ENCODE measurements around the gene KLHL11.

KLHL11 gene

DNA sequence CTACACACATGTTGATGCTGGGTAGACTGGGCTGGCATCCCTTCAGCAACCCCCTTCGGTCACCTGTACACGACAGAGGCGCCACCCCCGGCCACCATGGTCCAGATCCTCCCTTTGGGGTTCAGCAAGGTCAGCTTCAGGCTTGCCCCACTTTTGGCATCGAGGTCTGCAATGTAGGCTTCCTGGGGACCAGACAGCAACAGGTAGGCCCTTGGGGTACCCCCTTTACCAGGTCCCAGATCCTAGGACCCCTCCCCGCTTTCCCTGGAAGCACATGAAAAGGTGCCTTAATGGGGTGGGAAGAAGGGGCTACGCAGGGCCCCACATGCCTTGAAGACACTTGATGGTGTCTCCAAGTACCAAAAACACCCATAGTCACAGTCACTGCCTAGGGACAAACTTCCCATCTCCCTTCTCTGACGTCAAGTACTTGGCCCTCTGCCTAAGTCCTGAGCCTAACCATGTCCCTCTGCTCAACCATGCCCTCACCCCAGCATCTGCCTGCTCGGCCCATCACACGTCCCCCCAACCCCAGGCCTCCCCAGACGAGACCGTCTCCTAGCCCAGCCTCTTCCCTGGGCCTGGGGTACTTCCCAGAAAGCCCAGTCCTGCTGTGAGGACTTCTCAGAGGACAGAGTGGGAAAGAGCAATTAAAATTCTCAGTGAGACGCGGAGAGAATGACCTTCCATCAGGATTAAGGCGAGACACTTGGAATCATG lies 41.4 kb upstream of the KLHL11 start:
- Histone ChIP-seq H3K79me2 (ENCODE audit: control insufficient read depth, insufficient read depth, low read length, unreplicated experiment) (peaks cover 16% of the 10 kb centered on the region), H3K36me3 (ENCODE audit: insufficient read depth, low read length) (peaks cover 53% of the 10 kb centered on the region), H3K27me3 (ENCODE audit: insufficient read depth, low read length) (no peaks in the 10 kb centered on the region)

DNA sequence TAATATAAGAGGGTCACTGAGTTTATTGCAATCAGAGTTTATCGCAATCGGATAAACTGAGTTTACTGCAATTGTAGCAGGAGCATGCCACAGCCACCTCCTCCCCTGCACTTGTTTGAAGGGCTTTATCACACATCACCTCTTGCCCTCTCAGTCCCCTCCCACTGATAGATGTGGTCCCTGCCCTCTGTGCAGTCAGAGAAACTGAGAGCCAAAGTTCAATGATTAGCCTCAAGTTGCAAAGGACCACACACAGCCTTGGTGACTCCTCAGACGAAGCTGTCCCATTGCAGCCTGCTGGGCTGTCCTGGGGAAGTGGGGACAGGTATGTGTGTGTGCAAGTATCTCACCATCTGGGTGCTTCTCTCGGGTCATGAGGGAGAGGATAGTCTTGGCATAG lies 39.9 kb upstream of the KLHL11 start:
- no peak overlapping the region for H3K27ac ChIP-seq (ENCODE audit: low read depth, low read length)
- peaks cover 36% of the 10 kb centered on the region for H3K4me1 ChIP-seq (ENCODE audit: control insufficient read depth, insufficient read depth, low read length, unreplicated experiment)
- no peaks in the 10 kb centered on the region for H3K27me3 ChIP-seq (ENCODE audit: insufficient read depth, low read length)
- H3K4me3 ChIP-seq (ENCODE audit: low read depth, low read length): no peak overlapping the region
- H2AFZ ChIP-seq (ENCODE audit: low read length, unreplicated experiment): no peak overlapping the region
- H3K79me2 ChIP-seq (ENCODE audit: control insufficient read depth, insufficient read depth, low read length, unreplicated experiment): peaks cover 16% of the 10 kb centered on the region
- peaks cover 57% of the 10 kb centered on the region for H3K36me3 ChIP-seq (ENCODE audit: insufficient read depth, low read length)

More for the DNA sequence above, 41.4 kb upstream of the KLHL11 start:
- Histone ChIP-seq H3K27ac (ENCODE audit: low read depth, low read length) (peak overlapping the region; percentile 94), H2AFZ (ENCODE audit: low read length, unreplicated experiment) (no peak overlapping the region), H3K4me3 (ENCODE audit: low read depth, low read length) (no peak overlapping the region), H3K4me1 (ENCODE audit: control insufficient read depth, insufficient read depth, low read length, unreplicated experiment) (peaks cover 48% of the 10 kb centered on the region)

DNA sequence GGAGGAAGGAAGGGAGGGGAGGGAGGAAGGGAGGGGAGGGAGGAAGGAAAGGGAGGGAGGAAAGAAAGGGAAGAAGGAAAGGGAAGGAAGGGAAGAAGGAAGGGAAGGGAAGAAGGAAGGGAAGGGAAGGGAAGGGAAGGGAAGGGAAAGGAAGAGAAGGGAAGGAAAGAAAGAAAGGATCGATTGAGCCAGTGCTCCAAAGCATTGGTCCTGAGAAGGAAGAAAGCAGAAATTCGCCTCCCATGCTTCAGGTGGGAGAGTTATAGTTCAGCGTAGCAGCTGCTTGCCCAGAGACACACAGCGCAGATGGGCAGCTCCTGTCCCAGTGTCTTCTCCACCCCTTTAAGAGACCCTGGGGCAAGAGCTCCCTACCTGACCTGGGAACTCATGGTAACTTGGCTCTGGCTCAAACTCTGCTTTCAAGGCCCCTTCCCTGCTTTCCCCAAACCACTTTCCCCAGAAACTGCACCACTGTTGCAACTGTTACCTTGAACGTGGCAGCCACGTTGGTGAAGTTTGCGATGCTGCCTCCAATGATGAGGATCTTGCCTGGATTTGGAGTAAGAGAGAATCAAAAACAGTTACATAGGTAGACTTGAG lies 39.1 kb upstream of the KLHL11 start:
- no peak overlapping the region for H2AFZ ChIP-seq (ENCODE audit: low read length, unreplicated experiment)
- H3K79me2 ChIP-seq (ENCODE audit: control insufficient read depth, insufficient read depth, low read length, unreplicated experiment): peaks cover 16% of the 10 kb centered on the region
- H3K4me1 ChIP-seq (ENCODE audit: control insufficient read depth, insufficient read depth, low read length, unreplicated experiment): peaks cover 30% of the 10 kb centered on the region
- H3K27me3 ChIP-seq (ENCODE audit: insufficient read depth, low read length): no peaks in the 10 kb centered on the region
- peaks cover 54% of the 10 kb centered on the region for H3K36me3 ChIP-seq (ENCODE audit: insufficient read depth, low read length)
- H3K27ac ChIP-seq (ENCODE audit: low read depth, low read length): no peak overlapping the region
- no peak overlapping the region for H3K4me3 ChIP-seq (ENCODE audit: low read depth, low read length)

DNA sequence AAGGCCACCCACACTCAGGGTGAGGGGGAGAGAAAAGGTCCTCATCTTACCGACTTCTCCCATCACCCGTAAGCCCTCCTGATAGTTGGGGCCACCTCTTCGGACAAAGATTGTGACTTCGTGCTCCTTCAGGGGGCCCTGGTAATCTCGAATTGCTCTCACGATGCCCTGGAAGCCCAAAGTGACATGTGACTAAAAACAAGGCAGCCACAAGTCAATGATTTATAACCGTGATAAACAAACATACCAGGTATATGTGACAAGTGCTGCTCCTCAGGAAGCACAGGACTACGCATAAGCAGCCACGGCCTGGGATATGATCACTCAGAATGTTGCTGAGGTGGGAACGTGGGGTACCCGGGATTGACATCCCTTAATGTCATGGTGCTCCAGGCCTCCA lies 36.4 kb upstream of the KLHL11 start:
- Histone ChIP-seq H3K4me1 (ENCODE audit: control insufficient read depth, insufficient read depth, low read length, unreplicated experiment) (peaks cover 5% of the 10 kb centered on the region), H3K27ac (ENCODE audit: low read depth, low read length) (no peak overlapping the region), H3K79me2 (ENCODE audit: control insufficient read depth, insufficient read depth, low read length, unreplicated experiment) (peaks cover 5% of the 10 kb centered on the region), H3K4me3 (ENCODE audit: low read depth, low read length) (no peak overlapping the region), H3K27me3 (ENCODE audit: insufficient read depth, low read length) (no peaks in the 10 kb centered on the region), H3K36me3 (ENCODE audit: insufficient read depth, low read length) (peaks cover 47% of the 10 kb centered on the region), H2AFZ (ENCODE audit: low read length, unreplicated experiment) (no peak overlapping the region)

DNA sequence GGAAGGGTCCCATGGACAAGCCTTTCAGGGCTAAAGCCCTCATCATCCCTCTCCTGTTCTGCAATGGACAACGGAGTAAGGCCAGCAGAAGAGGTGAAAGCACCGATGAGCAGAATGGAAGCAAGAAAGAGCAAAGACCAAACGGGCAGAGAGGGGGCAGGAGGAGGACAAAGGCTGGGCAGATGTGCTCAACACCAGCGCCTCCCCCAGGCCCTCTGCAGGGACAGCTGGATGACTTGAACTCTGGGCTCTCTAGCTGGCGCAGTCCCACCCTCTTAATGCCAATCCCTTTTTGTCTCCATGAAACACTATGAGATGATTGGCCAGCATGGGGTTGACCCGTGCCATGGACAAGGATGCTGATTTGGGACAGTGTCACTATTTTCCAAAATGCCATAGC lies 31.5 kb upstream of the KLHL11 start:
- 0 out of 2 replicates have a peak overlapping the region, but pooled peaks have one; percentile 69 for H3K27ac ChIP-seq (ENCODE audit: low read depth, low read length)
- H3K4me1 ChIP-seq (ENCODE audit: control insufficient read depth, insufficient read depth, low read length, unreplicated experiment): peaks cover 24% of the 10 kb centered on the region
- no peaks in the 10 kb centered on the region for H3K27me3 ChIP-seq (ENCODE audit: insufficient read depth, low read length)
- H3K4me3 ChIP-seq (ENCODE audit: low read depth, low read length): no peak overlapping the region
- peaks cover 20% of the 10 kb centered on the region for H3K79me2 ChIP-seq (ENCODE audit: control insufficient read depth, insufficient read depth, low read length, unreplicated experiment)
- no peak overlapping the region for H2AFZ ChIP-seq (ENCODE audit: low read length, unreplicated experiment)
- peaks cover 24% of the 10 kb centered on the region; the same call in 1 of the 2 replicates for H3K36me3 ChIP-seq (ENCODE audit: insufficient read depth, low read length)

DNA sequence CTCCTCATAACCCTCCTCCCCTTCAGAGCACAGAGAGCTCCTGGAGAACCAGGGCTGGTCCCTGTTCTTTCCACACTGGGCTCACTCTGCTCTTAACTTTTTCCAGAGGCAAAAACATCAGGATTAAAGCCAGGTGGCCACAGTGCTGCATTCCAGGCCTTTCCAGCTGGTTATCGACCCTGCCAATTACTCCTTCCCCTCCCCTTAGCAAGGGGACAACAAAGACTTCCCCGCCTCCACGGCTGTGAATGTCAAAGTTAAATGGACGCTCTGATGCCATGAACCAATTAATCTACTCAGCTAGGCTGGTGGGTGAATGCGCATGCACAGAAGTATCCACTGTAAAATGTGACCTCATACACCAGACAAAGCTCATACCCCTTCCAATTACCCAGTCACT lies 30.4 kb upstream of the KLHL11 start:
- Histone ChIP-seq H3K27ac (ENCODE audit: low read depth, low read length) (peak overlapping the region; percentile 69), H3K36me3 (ENCODE audit: insufficient read depth, low read length) (peaks cover 20% of the 10 kb centered on the region; the same call in 1 of the 2 replicates), H3K27me3 (ENCODE audit: insufficient read depth, low read length) (no peaks in the 10 kb centered on the region), H2AFZ (ENCODE audit: low read length, unreplicated experiment) (no peak overlapping the region), H3K4me3 (ENCODE audit: low read depth, low read length) (no peak overlapping the region), H3K79me2 (ENCODE audit: control insufficient read depth, insufficient read depth, low read length, unreplicated experiment) (peaks cover 20% of the 10 kb centered on the region), H3K4me1 (ENCODE audit: control insufficient read depth, insufficient read depth, low read length, unreplicated experiment) (peaks cover 31% of the 10 kb centered on the region)

DNA sequence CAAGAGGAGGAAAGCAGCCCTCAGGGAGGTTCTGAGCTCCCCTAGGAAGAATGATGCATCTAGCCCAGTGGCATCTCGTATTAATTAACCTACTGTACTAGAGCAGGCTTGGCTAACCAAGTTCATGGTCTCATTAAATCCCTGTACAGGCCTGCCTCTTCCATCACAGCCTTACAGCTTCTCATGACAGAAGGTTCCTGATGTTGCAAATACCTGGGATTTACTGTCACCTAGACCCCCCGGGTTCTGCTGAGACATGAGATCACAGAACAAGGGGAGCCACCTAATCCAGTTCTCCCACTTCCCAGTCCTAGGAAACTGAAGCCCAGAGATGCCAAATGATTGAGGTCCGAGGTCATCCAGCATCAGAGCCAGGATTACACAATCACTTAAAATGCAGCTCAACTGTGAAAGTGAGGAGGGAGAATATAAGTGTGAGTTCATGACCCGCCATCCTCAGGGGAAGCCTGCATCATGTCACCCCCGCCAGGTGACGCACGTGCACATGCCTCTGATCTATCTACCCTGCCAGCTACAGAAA lies 29.6 kb upstream of the KLHL11 start:
- H3K4me3 ChIP-seq (ENCODE audit: low read depth, low read length): no peak overlapping the region
- H3K4me1 ChIP-seq (ENCODE audit: control insufficient read depth, insufficient read depth, low read length, unreplicated experiment): peaks cover 31% of the 10 kb centered on the region
- H3K27me3 ChIP-seq (ENCODE audit: insufficient read depth, low read length): no peaks in the 10 kb centered on the region
- peak overlapping the region; percentile 69 for H3K27ac ChIP-seq (ENCODE audit: low read depth, low read length)
- H2AFZ ChIP-seq (ENCODE audit: low read length, unreplicated experiment): no peak overlapping the region
- peaks cover 20% of the 10 kb centered on the region for H3K79me2 ChIP-seq (ENCODE audit: control insufficient read depth, insufficient read depth, low read length, unreplicated experiment)
- H3K36me3 ChIP-seq (ENCODE audit: insufficient read depth, low read length): peaks cover 22% of the 10 kb centered on the region

DNA sequence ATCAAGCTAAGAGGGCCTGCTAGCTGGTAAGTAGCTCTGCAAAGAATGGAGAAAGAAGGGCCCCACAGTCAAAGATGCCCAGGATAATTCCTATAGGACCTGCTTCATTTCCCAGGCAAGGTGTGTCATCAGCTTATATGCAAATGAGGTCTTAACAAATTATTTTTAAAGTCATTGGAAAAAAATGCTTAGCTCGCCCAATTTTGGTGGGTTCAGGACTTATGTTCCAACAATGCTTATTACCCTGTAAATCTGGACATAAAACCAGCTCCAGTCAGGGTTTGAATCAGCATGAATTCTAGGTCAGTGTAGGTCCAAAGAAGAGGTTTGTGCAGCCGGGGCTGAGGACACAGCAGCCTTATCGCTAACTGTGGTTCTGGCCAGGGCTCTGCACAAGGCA lies 28.2 kb upstream of the KLHL11 start:
- H3K36me3 ChIP-seq (ENCODE audit: insufficient read depth, low read length): peaks cover 32% of the 10 kb centered on the region
- no peak overlapping the region for H3K4me3 ChIP-seq (ENCODE audit: low read depth, low read length)
- H3K27me3 ChIP-seq (ENCODE audit: insufficient read depth, low read length): no peaks in the 10 kb centered on the region
- H3K4me1 ChIP-seq (ENCODE audit: control insufficient read depth, insufficient read depth, low read length, unreplicated experiment): peaks cover 31% of the 10 kb centered on the region
- H3K79me2 ChIP-seq (ENCODE audit: control insufficient read depth, insufficient read depth, low read length, unreplicated experiment): peaks cover 20% of the 10 kb centered on the region
- no peak overlapping the region for H2AFZ ChIP-seq (ENCODE audit: low read length, unreplicated experiment)
- H3K27ac ChIP-seq (ENCODE audit: low read depth, low read length): no peak overlapping the region

DNA sequence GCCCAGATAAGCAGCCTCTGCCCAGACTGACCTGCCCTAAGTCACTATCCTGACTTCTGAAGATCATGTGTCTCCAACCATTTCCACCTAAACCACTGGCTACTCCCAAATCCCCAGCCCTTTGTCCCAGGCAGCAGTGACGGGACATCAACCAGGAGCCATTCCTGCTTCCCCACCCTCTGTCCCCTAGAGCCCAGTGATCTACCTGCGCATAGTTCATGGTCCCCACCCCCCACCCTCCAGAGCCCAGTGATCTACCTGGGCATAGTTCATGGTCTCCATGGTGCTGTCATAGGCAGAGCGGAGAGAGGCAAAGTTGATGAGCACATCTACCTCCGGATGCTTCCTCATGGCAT lies 26.8 kb upstream of the KLHL11 start:
- Histone ChIP-seq H2AFZ (ENCODE audit: low read length, unreplicated experiment) (no peak overlapping the region), H3K27me3 (ENCODE audit: insufficient read depth, low read length) (no peaks in the 10 kb centered on the region), H3K4me3 (ENCODE audit: low read depth, low read length) (no peak overlapping the region), H3K27ac (ENCODE audit: low read depth, low read length) (no peak overlapping the region), H3K79me2 (ENCODE audit: control insufficient read depth, insufficient read depth, low read length, unreplicated experiment) (peaks cover 25% of the 10 kb centered on the region), H3K4me1 (ENCODE audit: control insufficient read depth, insufficient read depth, low read length, unreplicated experiment) (peaks cover 31% of the 10 kb centered on the region), H3K36me3 (ENCODE audit: insufficient read depth, low read length) (peaks cover 40% of the 10 kb centered on the region)

DNA sequence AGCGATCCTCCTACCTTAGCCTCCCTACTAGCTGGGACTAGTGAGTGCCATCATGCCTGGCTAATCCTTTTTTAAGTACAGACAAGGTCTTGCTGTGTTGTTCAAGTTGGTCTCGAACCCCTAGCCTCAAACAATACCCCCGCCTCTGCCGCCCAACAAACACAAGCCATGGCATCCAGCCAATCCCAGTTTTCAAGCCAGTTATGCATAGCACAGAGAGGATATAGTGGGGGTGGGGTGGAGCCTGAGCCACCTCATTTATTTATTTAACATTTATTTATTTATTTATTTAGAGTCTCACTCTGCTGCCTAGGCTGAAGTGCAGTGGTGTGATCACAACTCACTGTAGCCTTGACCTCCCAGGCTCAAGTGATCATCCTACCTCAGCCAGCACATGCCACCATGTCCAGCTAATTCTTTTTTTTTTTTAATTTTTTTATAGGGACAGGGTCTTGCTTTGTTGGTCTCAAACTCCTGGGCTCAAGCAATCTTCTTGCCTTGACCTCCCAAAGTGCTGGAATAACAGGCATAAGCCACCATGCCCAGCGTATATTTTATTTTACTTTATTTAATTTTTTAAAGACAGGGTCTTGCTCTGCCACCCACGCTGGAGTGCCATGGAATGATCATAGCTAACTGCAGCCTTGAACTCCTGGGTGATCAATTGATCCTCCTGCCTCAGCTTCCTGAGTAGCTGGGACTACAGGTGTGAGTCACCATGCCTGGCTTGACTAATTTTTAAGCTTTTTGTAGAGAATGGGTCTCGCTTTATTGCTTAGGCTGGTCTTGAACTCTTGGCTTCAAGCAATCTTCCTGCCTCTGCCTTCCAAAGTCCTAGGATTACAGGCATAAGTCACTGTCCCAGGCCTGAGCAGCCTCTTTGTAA lies 26.2 kb upstream of the KLHL11 start:
- Histone ChIP-seq H3K79me2 (ENCODE audit: control insufficient read depth, insufficient read depth, low read length, unreplicated experiment) (peaks cover 26% of the 10 kb centered on the region), H3K27ac (ENCODE audit: low read depth, low read length) (no peak overlapping the region), H2AFZ (ENCODE audit: low read length, unreplicated experiment) (no peak overlapping the region), H3K36me3 (ENCODE audit: insufficient read depth, low read length) (peaks cover 43% of the 10 kb centered on the region), H3K4me1 (ENCODE audit: control insufficient read depth, insufficient read depth, low read length, unreplicated experiment) (peaks cover 29% of the 10 kb centered on the region), H3K27me3 (ENCODE audit: insufficient read depth, low read length) (no peaks in the 10 kb centered on the region), H3K4me3 (ENCODE audit: low read depth, low read length) (no peak overlapping the region)
